SJSA1 (cell line): ENCODE measurements around the gene HSP90AB1. TPM values are rescaled to one million over a fixed set of nuclear protein-coding genes. Genes with fewer than 3 reads are reported as not detected.

Experiments used
- DNase-seq, 2 experiments: peaks; one replicate each; pipeline ENCODE4 v3.0.0-alpha.2; 2015 to 2020; ENCODE audit warnings: low spot score in 2 of 2, low read depth in 1 of 2
- H3K27ac ChIP-seq: fragments of 250-450 bp; sonication (Bioruptor Pico); 2 replicates; pipeline ENCODE4 v1.5.1; 2020; ENCODE audit warnings: mild to moderate bottlenecking, moderate library complexity
- H3K27me3 ChIP-seq: fragments of 250-450 bp; sonication (Bioruptor Pico); replicated peaks from 2 replicates; pipeline ENCODE4 v1.5.1; 2020; ENCODE audit warnings: mild to moderate bottlenecking, moderate library complexity
- H3K36me3 ChIP-seq: fragments of 250-450 bp; sonication (Bioruptor Pico); 2 replicates; pipeline ENCODE4 v1.5.1; 2020; ENCODE audit warnings: mild to moderate bottlenecking
- H3K4me1 ChIP-seq: fragments of 250-450 bp; sonication (Bioruptor Pico); replicated peaks from 2 replicates; pipeline ENCODE4 v1.6.1; 2021; ENCODE audit warnings: mild to moderate bottlenecking
- H3K4me3 ChIP-seq: fragments of 250-450 bp; sonication (Bioruptor Pico); 2 replicates; pipeline ENCODE4 v1.5.1; 2020; ENCODE audit warnings: mild to moderate bottlenecking
- H3K9me3 ChIP-seq: fragments of 250-450 bp; sonication (Bioruptor Pico); replicated peaks from 2 replicates; pipeline ENCODE4 v1.5.1; 2020; ENCODE audit warnings: mild to moderate bottlenecking
- total RNA-seq: library from RNA; depleted of rRNA; stranded (reverse); fragments of >200 nt; shearing (Covaris generic); gene quantifications from 2 replicates; pipeline ENCODE4 v1.2.3, GENCODE V29; 2014

Gene HSP90AB1
- total RNA-seq, 1 experiment from 2014 or later: 1,548 TPM

DNA sequence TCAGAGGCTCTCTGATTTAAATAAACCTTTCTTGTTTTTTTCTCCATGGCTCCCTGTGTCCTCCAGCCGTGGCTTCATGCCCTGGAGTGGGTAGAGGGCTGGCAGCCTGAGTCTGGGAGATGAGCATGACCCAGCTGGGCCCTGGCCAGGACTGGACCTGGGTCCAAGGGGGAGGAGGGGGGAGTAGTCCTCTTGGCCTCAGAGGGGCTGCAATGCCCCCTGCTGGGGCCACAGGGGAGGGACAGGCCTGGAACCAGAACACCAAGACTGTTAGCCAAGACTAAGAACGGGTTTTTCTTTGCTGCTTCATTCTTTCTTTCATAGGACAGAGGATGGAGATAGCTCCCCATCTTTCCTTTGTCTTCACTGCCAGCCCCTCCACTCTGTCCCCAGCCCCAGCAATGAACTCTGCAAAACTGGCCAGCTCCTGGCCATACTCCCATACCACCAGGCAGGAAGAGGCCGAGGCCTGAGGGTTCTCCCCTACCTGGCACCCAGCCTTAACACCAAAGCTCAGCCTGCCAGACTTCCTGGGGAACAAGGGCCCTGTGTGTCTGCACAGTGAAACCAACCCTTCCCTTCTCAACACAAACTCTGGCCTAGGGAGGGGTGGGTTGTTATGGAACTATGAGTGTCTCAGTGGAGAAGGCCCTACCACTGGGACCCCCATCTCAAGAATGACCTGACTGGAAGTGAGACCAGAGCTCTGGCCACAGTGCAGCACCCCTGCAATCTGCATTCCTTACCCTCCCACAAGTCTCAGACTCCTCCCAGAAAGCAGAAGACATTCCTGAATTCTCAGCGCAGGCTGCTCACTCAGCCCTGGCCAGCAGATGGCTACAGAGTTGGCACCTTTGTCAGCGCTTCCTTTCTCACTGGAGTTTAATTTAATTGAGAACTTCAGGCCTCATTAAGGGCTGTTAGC is 12.5 kb upstream of the HSP90AB1 start:
- 0 out of 2 replicates have a peak, but pooled peaks cover 5% of the 10 kb centered on the region for H3K36me3 ChIP-seq
- H3K27ac ChIP-seq: no peak overlapping the region
- no peaks in the 10 kb centered on the region for H3K9me3 ChIP-seq
- peak; percentile 50 to 73 for DNase-seq
- H3K4me3 ChIP-seq: no peak overlapping the region
- H3K4me1 ChIP-seq: peaks cover 22% of the 10 kb centered on the region
- no peaks in the 10 kb centered on the region for H3K27me3 ChIP-seq

DNA sequence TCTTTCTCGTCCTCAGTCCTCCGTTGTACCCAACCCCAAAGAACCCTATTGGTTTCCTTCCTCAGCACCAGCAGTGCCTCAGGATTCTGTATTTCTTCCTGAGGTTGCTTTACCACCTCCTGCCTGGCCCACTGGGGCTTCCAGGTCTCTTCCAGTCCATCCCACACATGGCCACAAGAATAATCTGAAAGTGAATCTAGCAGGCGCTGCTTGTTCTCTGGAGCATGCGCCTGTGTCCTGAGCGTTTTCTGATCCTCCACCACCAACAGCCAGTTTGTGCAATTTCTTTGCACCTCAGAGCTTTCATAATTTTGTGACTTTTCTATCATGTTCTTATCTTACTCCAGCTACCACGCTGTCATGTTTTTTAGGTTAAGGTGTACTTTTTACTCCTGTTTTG is 11.6 kb upstream of the HSP90AB1 start:
- no peak overlapping the region for H3K27ac ChIP-seq
- H3K27me3 ChIP-seq: no peaks in the 10 kb centered on the region
- 0 out of 2 replicates have a peak, but pooled peaks cover 5% of the 10 kb centered on the region for H3K36me3 ChIP-seq
- H3K4me3 ChIP-seq: no peak overlapping the region
- no peaks in the 10 kb centered on the region for H3K9me3 ChIP-seq
- H3K4me1 ChIP-seq: peaks cover 22% of the 10 kb centered on the region
- DNase-seq: no peak

DNA sequence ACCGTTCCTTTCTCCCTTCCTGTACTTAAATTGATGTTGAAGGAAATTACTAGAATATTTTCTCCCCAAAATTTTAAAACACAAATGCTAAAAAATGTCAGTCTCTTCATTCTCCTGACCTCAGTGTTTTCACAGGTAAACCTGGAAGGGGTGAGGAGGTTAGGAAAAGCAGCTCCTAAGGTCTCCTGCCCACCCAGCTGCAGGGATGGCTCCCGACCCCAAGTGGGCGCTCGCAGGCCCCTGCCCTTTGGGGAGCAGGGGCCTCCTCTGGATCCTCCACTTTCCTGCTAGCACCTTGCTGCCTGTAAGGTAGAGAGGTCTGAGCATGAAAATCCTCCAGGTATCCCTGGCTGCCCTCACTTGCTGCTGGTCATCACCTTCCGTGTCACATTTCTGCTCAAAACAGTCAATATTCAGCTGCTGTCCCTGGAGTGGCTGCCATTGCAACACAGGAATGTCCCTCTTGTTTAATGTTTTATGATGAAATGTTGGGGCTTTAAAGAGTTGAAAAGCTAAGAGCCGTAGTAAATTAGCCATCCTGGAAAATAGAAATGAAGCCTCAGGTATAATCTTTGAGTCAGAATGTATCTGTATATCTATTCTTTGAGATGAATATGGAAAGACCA is 10.9 kb upstream of the HSP90AB1 start:
- Histone ChIP-seq H3K27ac (no peak overlapping the region), H3K36me3 (0 out of 2 replicates have a peak, but pooled peaks cover 5% of the 10 kb centered on the region), H3K4me3 (no peak overlapping the region), H3K4me1 (peaks cover 22% of the 10 kb centered on the region), H3K9me3 (no peaks in the 10 kb centered on the region), H3K27me3 (no peaks in the 10 kb centered on the region)
- no peak for DNase-seq

DNA sequence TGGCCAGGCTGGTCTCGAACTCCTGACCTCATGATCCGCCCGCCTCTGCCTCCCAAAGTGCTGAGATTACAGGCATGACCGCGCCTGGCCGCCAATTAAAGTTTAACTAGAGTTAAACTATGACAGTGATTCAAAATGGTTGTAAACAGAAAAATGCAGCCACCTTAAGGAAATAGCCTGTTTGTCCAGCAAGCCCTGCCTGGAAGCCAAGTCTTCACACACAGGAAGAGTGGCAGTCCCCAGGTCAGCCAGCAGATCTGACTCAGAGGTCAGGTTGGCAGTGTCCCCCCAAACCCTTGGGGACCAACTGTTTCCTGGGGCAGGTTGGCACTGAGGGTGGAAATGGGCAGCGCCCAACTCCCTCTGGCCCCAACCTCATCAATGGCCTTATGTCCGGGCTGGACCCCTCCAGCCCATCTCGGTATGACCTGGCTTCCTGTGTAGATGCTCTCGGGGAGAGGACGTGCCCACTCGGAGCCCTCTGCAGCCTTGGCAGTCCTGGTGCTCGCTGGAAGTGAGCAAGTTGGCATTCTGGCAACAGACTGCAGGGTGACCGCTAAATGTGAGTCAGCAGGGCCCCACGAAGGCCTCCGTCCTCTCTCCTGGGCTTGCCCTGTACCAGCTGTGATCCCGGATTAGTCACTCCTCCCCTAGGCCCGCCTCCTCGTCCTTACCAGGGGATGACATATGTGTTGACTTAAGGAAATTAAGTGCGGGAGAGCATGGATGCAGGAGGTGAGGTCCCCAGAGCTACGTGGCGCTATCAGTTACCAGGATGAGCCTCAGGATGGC is 9.7 kb upstream of the HSP90AB1 start:
- no peaks in the 10 kb centered on the region for H3K36me3 ChIP-seq
- peak overlapping the region; percentile 47 for H3K4me3 ChIP-seq
- no peaks in the 10 kb centered on the region for H3K27me3 ChIP-seq
- peak; percentile 90 to 97 for DNase-seq
- no peaks in the 10 kb centered on the region for H3K9me3 ChIP-seq
- peaks cover 22% of the 10 kb centered on the region for H3K4me1 ChIP-seq
- peak overlapping the region; percentile 81 for H3K27ac ChIP-seq

DNA sequence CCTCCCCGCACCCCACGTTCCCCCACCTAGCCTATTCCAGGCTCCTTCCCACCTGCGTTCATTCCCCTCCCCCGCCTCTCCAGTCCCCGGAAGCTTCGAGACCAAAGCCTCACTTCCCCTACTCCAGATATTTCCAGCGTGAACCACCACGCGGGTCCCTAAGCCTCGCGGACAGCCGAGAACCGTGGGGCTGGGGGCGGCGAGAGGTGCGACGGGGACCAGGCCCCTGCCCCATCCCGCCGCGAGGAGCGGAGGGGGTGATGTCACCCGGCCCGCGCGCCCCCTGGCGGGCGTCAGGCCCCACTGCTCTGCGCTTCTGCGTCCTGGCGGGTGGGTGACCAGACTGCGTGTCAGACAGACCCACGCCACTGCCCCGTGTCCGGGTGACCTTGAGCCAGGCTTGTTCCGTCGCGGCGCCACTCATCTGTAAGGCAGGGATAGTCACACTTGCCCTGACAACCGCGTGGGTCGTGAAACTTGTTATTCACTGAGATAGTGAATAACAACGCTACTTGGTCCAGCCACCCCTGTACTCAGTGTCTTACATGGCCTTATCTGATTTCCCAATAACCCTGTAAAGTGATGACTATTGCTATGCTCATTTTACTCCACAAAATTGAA is 9.0 kb upstream of the HSP90AB1 start:
- no peaks in the 10 kb centered on the region for H3K9me3 ChIP-seq
- H3K27ac ChIP-seq: peak overlapping the region; percentile 81
- DNase-seq: peak; percentile 78
- H3K36me3 ChIP-seq: no peaks in the 10 kb centered on the region
- peaks cover 22% of the 10 kb centered on the region for H3K4me1 ChIP-seq
- H3K4me3 ChIP-seq: peak overlapping the region; percentile 47
- H3K27me3 ChIP-seq: no peaks in the 10 kb centered on the region

DNA sequence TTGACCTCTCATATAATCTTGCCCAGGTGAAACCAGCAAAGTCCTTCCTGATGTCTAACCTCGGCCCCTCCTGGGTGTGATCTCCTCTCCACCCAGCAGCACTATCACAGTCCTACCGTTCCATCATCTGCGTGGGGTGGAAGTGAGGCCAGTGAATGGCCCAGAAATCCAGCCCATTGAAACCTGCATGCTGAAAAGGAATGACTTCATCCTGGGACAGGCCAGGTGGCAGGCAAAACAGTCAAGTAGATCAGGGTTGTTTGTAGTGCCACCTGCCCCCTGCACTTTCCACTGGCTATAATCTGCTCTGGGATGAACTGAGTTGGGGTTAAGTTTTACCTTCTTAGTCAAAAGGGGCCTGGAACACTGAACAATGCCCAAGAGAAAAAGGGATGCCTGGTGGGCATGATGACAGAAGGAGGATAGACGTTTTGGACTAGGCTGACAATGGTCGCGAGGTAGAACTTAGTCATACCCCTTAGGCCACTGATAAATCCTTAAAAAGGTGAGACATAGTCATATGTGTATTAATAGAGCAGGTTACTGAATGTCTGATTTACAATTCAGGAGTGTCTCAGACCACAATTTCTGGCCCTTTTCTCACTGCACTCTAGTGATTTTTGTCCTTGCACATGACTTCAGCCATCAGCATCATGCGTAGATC is 8.1 kb upstream of the HSP90AB1 start:
- no peak overlapping the region for H3K4me3 ChIP-seq
- H3K9me3 ChIP-seq: no peaks in the 10 kb centered on the region
- H3K27me3 ChIP-seq: no peaks in the 10 kb centered on the region
- no peak overlapping the region for H3K27ac ChIP-seq
- H3K36me3 ChIP-seq: no peaks in the 10 kb centered on the region
- H3K4me1 ChIP-seq: peaks cover 22% of the 10 kb centered on the region
- no peak for DNase-seq

DNA sequence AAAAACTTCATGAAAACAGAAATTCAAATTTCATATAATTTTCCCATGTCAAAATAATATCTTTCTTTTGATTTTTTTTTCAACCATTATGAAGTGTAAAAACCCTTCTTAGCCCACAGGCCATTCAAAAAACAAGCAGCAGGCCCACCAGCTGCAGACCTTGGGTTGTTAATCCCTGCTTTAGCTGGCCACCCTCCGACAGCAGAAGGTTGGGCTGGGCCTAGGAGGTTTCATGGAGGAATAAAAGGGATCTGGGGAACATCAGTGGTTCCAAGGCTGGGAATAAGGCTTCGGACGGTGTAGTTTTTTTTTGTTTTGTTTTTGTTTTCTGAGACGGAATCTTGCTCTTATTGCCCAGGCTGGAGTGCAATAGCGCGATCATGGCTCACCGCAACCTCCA is 3.6 kb upstream of the HSP90AB1 start:
- H3K9me3 ChIP-seq: no peaks in the 10 kb centered on the region
- no peak overlapping the region for H3K4me3 ChIP-seq
- no peaks in the 10 kb centered on the region for H3K27me3 ChIP-seq
- H3K36me3 ChIP-seq: peaks cover 14% of the 10 kb centered on the region
- DNase-seq: no peak
- H3K27ac ChIP-seq: no peak overlapping the region
- H3K4me1 ChIP-seq: peaks cover 8% of the 10 kb centered on the region

DNA sequence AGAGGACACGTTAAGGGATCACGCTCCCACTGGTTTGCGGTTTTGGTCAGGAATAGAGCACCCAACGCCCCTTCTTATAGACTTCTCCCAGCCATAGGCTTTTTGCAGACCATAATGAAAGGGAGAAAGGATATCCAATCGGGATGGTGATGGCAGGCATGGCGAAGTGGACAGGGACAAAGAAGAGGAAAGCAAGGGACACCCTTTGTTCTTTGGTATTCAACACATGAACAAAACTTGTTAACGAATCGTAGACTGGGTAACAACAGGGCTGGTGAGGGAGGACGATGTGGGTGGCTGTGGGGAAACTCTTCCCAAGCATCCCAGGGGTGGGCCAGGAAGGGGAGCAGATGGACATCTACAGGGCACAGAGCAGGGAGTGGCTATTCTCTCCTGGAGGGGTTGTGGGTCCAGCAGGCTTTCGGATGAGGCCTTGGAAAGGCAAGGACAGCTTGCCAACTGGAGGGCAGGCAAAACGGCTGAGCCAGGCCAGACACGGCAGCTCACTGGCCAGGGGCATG is 1.4 kb upstream of the HSP90AB1 start:
- Histone ChIP-seq H3K27ac (no peak overlapping the region), H3K27me3 (no peaks in the 10 kb centered on the region), H3K9me3 (no peaks in the 10 kb centered on the region), H3K36me3 (peaks cover 35% of the 10 kb centered on the region), H3K4me3 (peak overlapping the region; percentile 71), H3K4me1 (peaks cover 24% of the 10 kb centered on the region)
- DNase-seq: no peak

DNA sequence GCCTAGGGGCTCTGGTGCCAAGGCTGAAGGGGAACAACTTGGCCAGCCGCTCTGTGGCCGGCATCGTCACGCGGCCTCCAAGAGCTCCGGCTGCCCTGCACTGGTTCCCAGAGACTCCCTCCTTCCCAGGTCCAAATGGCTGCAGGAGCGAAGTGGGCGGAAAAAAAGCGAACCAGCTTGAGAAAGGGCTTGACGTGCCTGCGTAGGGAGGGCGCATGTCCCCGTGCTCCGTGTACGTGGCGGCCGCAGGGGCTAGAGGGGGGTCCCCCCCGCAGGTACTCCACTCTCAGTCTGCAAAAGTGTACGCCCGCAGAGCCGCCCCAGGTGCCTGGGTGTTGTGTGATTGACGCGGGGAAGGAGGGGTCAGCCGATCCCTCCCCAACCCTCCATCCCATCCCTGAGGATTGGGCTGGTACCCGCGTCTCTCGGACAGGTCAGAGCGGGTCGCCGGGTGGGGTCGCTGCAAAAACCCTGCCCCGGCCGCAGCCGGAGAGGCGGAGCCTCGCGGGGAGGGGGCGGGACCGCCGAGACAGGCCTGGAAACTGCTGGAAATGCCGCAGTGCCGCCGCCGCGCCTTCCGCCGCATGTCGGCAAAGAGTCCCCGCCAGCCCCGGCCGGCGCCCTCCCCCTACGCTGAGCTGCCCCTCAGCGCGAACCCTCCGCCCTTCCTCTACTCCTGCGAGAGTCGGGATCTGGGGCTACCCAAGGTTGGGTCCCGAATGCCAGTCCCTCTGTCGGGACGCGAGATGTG is 814 bp upstream of the HSP90AB1 start:
- no peaks in the 10 kb centered on the region for H3K9me3 ChIP-seq
- H3K27ac ChIP-seq: peak overlapping the region; percentile 81
- peaks cover 41% of the 10 kb centered on the region for H3K36me3 ChIP-seq
- peak; percentile 86 to 87 for DNase-seq
- H3K27me3 ChIP-seq: no peaks in the 10 kb centered on the region
- peak overlapping the region; percentile 71 for H3K4me3 ChIP-seq
- peaks cover 24% of the 10 kb centered on the region for H3K4me1 ChIP-seq

DNA sequence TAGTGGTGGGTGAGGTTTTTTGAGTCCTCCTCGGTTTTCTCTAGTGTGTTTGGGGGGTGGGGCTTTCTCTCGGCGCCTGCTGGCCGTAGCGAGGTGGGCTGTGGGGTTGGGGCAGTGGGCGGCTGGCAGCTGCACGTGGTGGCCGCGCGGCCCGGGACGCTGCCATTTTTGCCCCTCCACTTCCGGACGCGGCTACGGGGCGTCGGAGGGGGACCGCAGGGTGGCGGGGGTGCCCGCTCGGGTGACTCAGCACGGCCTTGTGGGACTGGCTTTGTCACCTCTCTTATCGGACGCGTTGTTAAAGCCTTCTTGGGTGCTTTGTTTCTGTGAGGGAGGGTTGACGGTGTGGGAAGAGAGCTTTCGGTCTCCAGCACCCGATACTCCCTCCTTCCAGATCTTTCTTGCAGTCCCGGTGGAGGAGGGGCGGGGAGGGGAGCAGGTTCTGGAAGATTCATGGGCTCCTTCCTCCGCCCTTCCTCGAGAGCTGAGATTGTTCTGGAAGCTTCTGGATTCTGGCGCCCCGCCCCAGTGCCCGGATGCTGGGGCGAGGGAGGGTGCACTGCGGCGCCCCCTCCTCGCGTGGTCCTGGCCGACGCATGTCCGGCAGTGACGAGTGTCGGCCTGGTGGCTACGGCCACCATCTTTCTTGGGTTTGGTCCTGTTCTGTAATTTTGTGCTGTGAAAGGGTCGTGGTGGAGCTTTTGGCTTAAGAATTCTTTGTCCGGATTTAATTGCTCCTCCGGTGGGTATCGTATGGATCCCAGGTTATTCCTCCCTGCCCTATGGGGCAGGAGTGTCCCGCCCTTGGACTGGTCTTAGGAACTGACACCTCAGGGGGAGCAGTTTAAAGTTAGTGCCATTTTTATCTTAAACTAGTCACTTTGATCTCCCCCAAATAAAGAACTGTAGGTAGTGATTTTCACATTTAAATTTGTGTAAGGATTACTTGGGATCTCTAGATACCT is 719 bp downstream of the HSP90AB1 start:
- DNase-seq: peak; percentile 73 to 78
- H3K9me3 ChIP-seq: no peaks in the 10 kb centered on the region
- peaks cover 24% of the 10 kb centered on the region for H3K4me1 ChIP-seq
- no peaks in the 10 kb centered on the region for H3K27me3 ChIP-seq
- peaks cover 57% of the 10 kb centered on the region for H3K36me3 ChIP-seq
- peak overlapping the region; percentile 81 for H3K27ac ChIP-seq
- peak overlapping the region; percentile 71 for H3K4me3 ChIP-seq

DNA sequence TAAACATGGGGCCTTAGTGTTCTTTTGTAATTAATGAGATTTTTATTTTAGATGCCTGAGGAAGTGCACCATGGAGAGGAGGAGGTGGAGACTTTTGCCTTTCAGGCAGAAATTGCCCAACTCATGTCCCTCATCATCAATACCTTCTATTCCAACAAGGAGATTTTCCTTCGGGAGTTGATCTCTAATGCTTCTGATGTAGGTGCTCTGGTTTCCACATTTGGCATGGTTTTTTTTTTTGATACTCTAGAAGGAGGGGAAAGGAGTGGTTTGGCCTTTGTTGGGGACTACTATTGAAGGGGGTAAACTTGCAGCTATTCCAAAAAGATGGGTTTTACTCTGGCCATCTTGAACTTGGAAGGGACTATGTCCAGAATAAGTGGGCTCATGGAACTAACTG is 1.7 kb downstream of the HSP90AB1 start:
- Histone ChIP-seq H3K36me3 (peaks cover 66% of the 10 kb centered on the region), H3K4me3 (peak overlapping the region; percentile 71), H3K27ac (peak overlapping the region; percentile 81; the same call in 1 of the 2 replicates), H3K9me3 (no peaks in the 10 kb centered on the region), H3K4me1 (peaks cover 24% of the 10 kb centered on the region), H3K27me3 (no peaks in the 10 kb centered on the region)
- DNase-seq: no peak
